Measurements from ENCODE around the gene POLR2A.

GRCh38 chr17:7501729-7502128 is 17.6 kb downstream of the POLR2A start:
- TF ChIP-seq POLR2A (IDR thresholded peaks at IDR 0.05), result no peak
- TF ChIP-seq, protein P1, sequence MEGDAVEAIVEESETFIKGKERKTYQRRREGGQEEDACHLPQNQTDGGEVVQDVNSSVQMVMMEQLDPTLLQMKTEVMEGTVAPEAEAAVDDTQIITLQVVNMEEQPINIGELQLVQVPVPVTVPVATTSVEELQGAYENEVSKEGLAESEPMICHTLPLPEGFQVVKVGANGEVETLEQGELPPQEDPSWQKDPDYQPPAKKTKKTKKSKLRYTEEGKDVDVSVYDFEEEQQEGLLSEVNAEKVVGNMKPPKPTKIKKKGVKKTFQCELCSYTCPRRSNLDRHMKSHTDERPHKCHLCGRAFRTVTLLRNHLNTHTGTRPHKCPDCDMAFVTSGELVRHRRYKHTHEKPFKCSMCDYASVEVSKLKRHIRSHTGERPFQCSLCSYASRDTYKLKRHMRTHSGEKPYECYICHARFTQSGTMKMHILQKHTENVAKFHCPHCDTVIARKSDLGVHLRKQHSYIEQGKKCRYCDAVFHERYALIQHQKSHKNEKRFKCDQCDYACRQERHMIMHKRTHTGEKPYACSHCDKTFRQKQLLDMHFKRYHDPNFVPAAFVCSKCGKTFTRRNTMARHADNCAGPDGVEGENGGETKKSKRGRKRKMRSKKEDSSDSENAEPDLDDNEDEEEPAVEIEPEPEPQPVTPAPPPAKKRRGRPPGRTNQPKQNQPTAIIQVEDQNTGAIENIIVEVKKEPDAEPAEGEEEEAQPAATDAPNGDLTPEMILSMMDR (IDR thresholded peaks at IDR 0.05), result no peak

Data from body of pancreas (tissue), 4 donors.